Thyroid gland (tissue), 4 donors: ENCODE results near the gene CAGE1.

ENCODE experiments used
- POLR2A ChIP-seq, 2 donors: fragments of 450-650 bp; IDR thresholded peaks; one replicate each; pipeline ENCODE4 v1.6.1; 2017; ENCODE audit warnings: antibody characterized with exemption in 2 of 2, mild to moderate bottlenecking in 2 of 2, moderate library complexity in 1 of 2
- TF ChIP-seq, protein P1 (sequence below), 6 experiments: fragments of 200-600 bp in 3 of 6; fragments of 450-650 bp in 3 of 6; sonication (generic) in 3 of 6; IDR thresholded peaks; one replicate each; pipeline ENCODE4 v1.5.1; 2016 to 2019; ENCODE audit warnings: antibody characterized with exemption in 6 of 6, mild to moderate bottlenecking in 2 of 6, inconsistent platforms in 1 of 6, moderate library complexity in 1 of 6

DNA sequence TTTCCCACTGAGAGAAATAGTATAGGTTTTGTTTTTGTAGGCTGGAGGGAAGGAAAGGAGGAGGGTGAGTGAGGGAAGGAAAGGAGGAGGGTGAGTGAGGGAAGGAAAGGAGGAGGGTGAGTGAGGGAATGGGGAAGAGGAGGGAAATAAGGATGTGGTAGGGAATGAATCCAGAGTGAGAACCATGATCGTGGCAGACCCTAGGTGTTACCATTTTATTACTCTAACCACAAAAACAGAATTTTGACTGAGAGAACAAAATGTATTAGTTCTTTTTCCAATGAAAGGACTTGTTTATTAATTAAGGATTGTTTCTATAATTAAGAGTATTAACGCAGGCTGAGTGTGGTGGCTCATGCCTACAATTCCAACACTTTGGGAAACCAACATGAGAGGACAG, 92.9 kb downstream of the CAGE1 start:
- no peak for TF ChIP-seq POLR2A (IDR thresholded peaks at IDR 0.05)
- TF ChIP-seq, protein P1, sequence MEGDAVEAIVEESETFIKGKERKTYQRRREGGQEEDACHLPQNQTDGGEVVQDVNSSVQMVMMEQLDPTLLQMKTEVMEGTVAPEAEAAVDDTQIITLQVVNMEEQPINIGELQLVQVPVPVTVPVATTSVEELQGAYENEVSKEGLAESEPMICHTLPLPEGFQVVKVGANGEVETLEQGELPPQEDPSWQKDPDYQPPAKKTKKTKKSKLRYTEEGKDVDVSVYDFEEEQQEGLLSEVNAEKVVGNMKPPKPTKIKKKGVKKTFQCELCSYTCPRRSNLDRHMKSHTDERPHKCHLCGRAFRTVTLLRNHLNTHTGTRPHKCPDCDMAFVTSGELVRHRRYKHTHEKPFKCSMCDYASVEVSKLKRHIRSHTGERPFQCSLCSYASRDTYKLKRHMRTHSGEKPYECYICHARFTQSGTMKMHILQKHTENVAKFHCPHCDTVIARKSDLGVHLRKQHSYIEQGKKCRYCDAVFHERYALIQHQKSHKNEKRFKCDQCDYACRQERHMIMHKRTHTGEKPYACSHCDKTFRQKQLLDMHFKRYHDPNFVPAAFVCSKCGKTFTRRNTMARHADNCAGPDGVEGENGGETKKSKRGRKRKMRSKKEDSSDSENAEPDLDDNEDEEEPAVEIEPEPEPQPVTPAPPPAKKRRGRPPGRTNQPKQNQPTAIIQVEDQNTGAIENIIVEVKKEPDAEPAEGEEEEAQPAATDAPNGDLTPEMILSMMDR (IDR thresholded peaks at IDR 0.05), result no peak
